ENCODE measurements around the gene GUCD1.

Gene GUCD1

DNA sequence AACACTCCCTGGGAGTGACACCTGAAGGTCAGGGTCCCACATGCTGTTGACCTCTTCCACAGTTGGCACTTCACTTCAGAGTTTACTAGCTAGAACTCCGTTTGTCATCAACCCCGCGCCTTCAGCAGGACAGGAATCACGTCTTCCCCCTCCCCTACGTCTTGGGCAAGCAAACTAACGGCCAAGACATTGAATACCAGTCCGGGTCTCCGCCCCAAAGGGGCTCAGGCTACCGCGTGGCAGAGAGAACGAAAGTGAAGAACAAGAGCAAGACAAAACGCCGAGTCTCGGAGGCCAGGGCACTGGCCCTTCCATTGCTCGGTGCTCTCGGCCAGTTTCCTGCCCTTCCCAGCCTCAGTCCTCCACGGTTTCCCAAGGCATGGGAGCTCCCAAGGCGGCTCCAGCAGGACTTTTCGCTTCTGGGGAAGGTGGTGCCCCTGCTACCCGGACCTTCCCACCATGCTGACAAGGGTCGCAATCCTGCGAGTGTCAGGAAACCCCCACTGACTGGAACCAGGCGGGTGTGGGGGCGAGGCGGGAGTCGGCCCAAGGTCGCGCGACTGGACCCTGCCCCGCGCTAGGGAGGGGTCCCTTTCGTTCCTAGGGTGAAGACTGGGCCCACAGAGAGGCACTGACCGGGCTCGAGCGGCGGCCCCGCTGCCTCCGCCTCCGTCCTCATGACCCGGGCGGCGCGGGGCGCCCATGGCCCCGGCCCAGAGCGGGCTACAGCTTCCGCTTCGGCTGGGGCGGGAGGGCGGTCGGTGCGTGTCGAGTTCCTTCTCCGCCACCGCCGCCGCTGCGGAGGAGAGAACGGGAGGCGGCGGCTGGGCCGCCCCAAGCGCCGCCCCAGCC, at the start of gene GUCD1:
Gene GUCD1 (minus strand): TSS at position 826 of the 852 bp plus-strand sequence. CDS start 147 bp downstream, at position 679.
- Histone ChIP-seq H3K27ac (ENCODE audit: extremely low read depth, low read depth, low read length) (peak within 1 kb of the TSS; percentile 96), H3K4me1 (ENCODE audit: control insufficient read depth, insufficient read depth, low read length) (peaks cover 8% of the 10 kb centered on the region), H3K9me3 (ENCODE audit: control insufficient read depth, insufficient read depth, low read depth, low read length) (no peaks in the 10 kb centered on the region), H3K4me3 (ENCODE audit: low read depth, low read length) (peak within 1 kb of the TSS; percentile 93), H3K36me3 (ENCODE audit: control insufficient read depth in 2 of 2, insufficient read depth in 1 of 2, low read length in 2 of 2) (peaks cover 17 to 59% of the 10 kb centered on the region in 2 experiments)
- POLR2A ChIA-PET, result interaction anchor here (0.5 to 4.0 kb wide), 32 partner anchors 9 to 1375 kb away, joined by 3 to 33 read pairs (median 4); partner anchors contain the start of genes CABIN1, LRRC75B, MIF and SGSM1
- CTCF ChIA-PET, result interaction anchor here (0.9 to 1.4 kb wide), 2 partner anchors 10 to 145 kb away, joined by 3 read pairs; no protein-coding TSS in a partner anchor
- TF ChIP-seq ZNF416 (tag by site-specific recombination; IDR thresholded peaks at IDR 0.05) (no peak), ZNF707 (tag by site-specific recombination; IDR thresholded peaks at IDR 0.05) (no peak), REST (tag by site-specific recombination; IDR thresholded peaks at IDR 0.05) (no peak), KLF17 (tag by site-specific recombination; IDR thresholded peaks at IDR 0.05) (no peak), ZNF23 (tag by site-specific recombination; IDR thresholded peaks at IDR 0.05; ENCODE audit: borderline replicate concordance) (no peak), ZSCAN5A (tag by site-specific recombination; IDR thresholded peaks at IDR 0.05) (no peak), ZNF280D (tag by site-specific recombination; IDR thresholded peaks at IDR 0.05) (no peak), ZNF302 (tag by site-specific recombination; IDR thresholded peaks at IDR 0.05; ENCODE audit: low read depth) (no peak), MYNN (tag by site-specific recombination; IDR thresholded peaks at IDR 0.05; ENCODE audit: borderline replicate concordance) (no peak), ZNF677 (tag by site-specific recombination; IDR thresholded peaks at IDR 0.05) (no peak)
- TF ChIP-seq, protein P1, sequence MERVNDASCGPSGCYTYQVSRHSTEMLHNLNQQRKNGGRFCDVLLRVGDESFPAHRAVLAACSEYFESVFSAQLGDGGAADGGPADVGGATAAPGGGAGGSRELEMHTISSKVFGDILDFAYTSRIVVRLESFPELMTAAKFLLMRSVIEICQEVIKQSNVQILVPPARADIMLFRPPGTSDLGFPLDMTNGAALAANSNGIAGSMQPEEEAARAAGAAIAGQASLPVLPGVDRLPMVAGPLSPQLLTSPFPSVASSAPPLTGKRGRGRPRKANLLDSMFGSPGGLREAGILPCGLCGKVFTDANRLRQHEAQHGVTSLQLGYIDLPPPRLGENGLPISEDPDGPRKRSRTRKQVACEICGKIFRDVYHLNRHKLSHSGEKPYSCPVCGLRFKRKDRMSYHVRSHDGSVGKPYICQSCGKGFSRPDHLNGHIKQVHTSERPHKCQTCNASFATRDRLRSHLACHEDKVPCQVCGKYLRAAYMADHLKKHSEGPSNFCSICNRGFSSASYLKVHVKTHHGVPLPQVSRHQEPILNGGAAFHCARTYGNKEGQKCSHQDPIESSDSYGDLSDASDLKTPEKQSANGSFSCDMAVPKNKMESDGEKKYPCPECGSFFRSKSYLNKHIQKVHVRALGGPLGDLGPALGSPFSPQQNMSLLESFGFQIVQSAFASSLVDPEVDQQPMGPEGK (tag by site-specific recombination; IDR thresholded peaks at IDR 0.05), result peak; percentile 29
- TF ChIP-seq, protein P2, sequence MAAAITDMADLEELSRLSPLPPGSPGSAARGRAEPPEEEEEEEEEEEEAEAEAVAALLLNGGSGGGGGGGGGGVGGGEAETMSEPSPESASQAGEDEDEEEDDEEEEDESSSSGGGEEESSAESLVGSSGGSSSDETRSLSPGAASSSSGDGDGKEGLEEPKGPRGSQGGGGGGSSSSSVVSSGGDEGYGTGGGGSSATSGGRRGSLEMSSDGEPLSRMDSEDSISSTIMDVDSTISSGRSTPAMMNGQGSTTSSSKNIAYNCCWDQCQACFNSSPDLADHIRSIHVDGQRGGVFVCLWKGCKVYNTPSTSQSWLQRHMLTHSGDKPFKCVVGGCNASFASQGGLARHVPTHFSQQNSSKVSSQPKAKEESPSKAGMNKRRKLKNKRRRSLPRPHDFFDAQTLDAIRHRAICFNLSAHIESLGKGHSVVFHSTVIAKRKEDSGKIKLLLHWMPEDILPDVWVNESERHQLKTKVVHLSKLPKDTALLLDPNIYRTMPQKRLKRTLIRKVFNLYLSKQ (tag by site-specific recombination; IDR thresholded peaks at IDR 0.05; ENCODE audit: borderline replicate concordance), result no peak
- TF ChIP-seq, protein P3, sequence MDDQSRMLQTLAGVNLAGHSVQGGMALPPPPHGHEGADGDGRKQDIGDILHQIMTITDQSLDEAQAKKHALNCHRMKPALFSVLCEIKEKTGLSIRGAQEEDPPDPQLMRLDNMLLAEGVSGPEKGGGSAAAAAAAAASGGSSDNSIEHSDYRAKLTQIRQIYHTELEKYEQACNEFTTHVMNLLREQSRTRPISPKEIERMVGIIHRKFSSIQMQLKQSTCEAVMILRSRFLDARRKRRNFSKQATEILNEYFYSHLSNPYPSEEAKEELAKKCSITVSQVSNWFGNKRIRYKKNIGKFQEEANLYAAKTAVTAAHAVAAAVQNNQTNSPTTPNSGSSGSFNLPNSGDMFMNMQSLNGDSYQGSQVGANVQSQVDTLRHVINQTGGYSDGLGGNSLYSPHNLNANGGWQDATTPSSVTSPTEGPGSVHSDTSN (CRISPR knock-in tag; IDR thresholded peaks at IDR 0.05), result peak; percentile 82; the same call in 1 of the 2 replicates
- TF ChIP-seq, protein P4, sequence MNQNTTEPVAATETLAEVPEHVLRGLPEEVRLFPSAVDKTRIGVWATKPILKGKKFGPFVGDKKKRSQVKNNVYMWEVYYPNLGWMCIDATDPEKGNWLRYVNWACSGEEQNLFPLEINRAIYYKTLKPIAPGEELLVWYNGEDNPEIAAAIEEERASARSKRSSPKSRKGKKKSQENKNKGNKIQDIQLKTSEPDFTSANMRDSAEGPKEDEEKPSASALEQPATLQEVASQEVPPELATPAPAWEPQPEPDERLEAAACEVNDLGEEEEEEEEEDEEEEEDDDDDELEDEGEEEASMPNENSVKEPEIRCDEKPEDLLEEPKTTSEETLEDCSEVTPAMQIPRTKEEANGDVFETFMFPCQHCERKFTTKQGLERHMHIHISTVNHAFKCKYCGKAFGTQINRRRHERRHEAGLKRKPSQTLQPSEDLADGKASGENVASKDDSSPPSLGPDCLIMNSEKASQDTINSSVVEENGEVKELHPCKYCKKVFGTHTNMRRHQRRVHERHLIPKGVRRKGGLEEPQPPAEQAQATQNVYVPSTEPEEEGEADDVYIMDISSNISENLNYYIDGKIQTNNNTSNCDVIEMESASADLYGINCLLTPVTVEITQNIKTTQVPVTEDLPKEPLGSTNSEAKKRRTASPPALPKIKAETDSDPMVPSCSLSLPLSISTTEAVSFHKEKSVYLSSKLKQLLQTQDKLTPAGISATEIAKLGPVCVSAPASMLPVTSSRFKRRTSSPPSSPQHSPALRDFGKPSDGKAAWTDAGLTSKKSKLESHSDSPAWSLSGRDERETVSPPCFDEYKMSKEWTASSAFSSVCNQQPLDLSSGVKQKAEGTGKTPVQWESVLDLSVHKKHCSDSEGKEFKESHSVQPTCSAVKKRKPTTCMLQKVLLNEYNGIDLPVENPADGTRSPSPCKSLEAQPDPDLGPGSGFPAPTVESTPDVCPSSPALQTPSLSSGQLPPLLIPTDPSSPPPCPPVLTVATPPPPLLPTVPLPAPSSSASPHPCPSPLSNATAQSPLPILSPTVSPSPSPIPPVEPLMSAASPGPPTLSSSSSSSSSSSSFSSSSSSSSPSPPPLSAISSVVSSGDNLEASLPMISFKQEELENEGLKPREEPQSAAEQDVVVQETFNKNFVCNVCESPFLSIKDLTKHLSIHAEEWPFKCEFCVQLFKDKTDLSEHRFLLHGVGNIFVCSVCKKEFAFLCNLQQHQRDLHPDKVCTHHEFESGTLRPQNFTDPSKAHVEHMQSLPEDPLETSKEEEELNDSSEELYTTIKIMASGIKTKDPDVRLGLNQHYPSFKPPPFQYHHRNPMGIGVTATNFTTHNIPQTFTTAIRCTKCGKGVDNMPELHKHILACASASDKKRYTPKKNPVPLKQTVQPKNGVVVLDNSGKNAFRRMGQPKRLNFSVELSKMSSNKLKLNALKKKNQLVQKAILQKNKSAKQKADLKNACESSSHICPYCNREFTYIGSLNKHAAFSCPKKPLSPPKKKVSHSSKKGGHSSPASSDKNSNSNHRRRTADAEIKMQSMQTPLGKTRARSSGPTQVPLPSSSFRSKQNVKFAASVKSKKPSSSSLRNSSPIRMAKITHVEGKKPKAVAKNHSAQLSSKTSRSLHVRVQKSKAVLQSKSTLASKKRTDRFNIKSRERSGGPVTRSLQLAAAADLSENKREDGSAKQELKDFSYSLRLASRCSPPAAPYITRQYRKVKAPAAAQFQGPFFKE (tag by site-specific recombination; IDR thresholded peaks at IDR 0.05; ENCODE audit: borderline replicate concordance), result no peak
